ENCODE results near the gene PRKCE. TPM values are rescaled to one million over a fixed set of nuclear protein-coding genes. Genes with fewer than 3 reads are reported as not detected.

The PRKCE gene
- polyA plus RNA-seq, 1 of the 3 experiments (the other 2 are of a cell fraction): 16.3 TPM

- TF ChIP-seq IRF3 (IDR thresholded peaks at IDR 0.05; ENCODE audit: low read depth, low read length) (no peak), FOXJ3 (CRISPR knock-in tag; IDR thresholded peaks at IDR 0.05) (no peak), RCOR1 (IDR thresholded peaks at IDR 0.05; ENCODE audit: low read length) (peak; percentile 84), POLR2AphosphoS5 (IDR thresholded peaks at IDR 0.05; ENCODE audit: low read depth, low read length) (peak; percentile 92; the same call in 1 of the 2 replicates), EP300 (IDR thresholded peaks at IDR 0.05; ENCODE audit: borderline replicate concordance in 1 of 2, low read depth in 1 of 2, low read length in 1 of 2) (peak; percentile 72 to 99), MEF2A (IDR thresholded peaks at IDR 0.05; ENCODE audit: borderline replicate concordance, low read depth) (peak; percentile 42; the same call in 1 of the 2 replicates), RFX5 (IDR thresholded peaks at IDR 0.05; ENCODE audit: low read length) (no peak), TEAD4 (IDR thresholded peaks at IDR 0.05; ENCODE audit: borderline replicate concordance, insufficient read depth) (peak; percentile 98), CTCF (IDR thresholded peaks at IDR 0.05) (no peak)
These were observed 312.9 kb downstream of the PRKCE start (continued) for GRCh38 chr2:45964223-45964841.

GRCh38 chr2:45964906-45965305 is 313.4 kb downstream of the PRKCE start:
- Histone ChIP-seq H3K27ac (ENCODE audit: low read depth in 2 of 2, low read length in 1 of 2) (peak overlapping the region; percentile 72), H3K79me2 (ENCODE audit: insufficient read depth) (no peaks in the 10 kb centered on the region), H3F3A (replicated peaks; ENCODE audit: insufficient read depth) (peaks cover 26% of the 10 kb centered on the region), H3K4me3 (ENCODE audit: low read depth in 2 of 2, low read length in 1 of 2) (peak overlapping the region in 1 of 2 experiments; percentile 31; a peak in 1 of 4 replicates), H3K9ac (peak overlapping the region; percentile 2; the same call in 1 of the 2 replicates), H3K4me2 (peak overlapping the region; percentile 62), H3K9me3 (no peaks in the 10 kb centered on the region), H3K4me1 (ENCODE audit: control insufficient read depth in 1 of 2, insufficient read depth in 2 of 2, low read depth in 1 of 2, low read length in 1 of 2) (peaks cover 31 to 44% of the 10 kb centered on the region in 2 experiments), H3K27me3 (ENCODE audit: insufficient read depth) (no peaks in the 10 kb centered on the region), H2AFZ (ENCODE audit: low read depth) (no peak overlapping the region), H4K20me1 (ENCODE audit: insufficient read depth) (no peaks in the 10 kb centered on the region), H3K9me2 (no peaks in the 10 kb centered on the region), H3K36me3 (replicated peaks in 1 of 2; ENCODE audit: control insufficient read depth in 1 of 2, insufficient read depth in 2 of 2, low read length in 1 of 2) (no peaks in the 10 kb centered on the region)
- peak; percentile 46 for DNase-seq
- TF ChIP-seq MXI1 (IDR thresholded peaks at IDR 0.05; ENCODE audit: low read depth, low read length) (0 out of 2 replicates have a peak, but pooled peaks have one; percentile 26), EP300 (IDR thresholded peaks at IDR 0.05; ENCODE audit: borderline replicate concordance in 1 of 2, low read depth in 1 of 2, low read length in 1 of 2) (peak in 1 of 2 experiments; percentile 52; a peak in 2 of 4 replicates), TCF12 (IDR thresholded peaks at IDR 0.05) (peak; percentile 53; the same call in 1 of the 2 replicates), TEAD4 (IDR thresholded peaks at IDR 0.05; ENCODE audit: borderline replicate concordance, insufficient read depth) (0 out of 2 replicates have a peak, but pooled peaks have one; percentile 35), GATA2 (CRISPR knock-in tag; IDR thresholded peaks at IDR 0.05) (peak; percentile 69), RCOR1 (IDR thresholded peaks at IDR 0.05; ENCODE audit: low read length) (peak; percentile 70; the same call in 1 of the 2 replicates), ELF1 (IDR thresholded peaks at IDR 0.05) (no peak), YY1 (IDR thresholded peaks at IDR 0.05; ENCODE audit: low read depth) (no peak)
- TF ChIP-seq, protein P1, sequence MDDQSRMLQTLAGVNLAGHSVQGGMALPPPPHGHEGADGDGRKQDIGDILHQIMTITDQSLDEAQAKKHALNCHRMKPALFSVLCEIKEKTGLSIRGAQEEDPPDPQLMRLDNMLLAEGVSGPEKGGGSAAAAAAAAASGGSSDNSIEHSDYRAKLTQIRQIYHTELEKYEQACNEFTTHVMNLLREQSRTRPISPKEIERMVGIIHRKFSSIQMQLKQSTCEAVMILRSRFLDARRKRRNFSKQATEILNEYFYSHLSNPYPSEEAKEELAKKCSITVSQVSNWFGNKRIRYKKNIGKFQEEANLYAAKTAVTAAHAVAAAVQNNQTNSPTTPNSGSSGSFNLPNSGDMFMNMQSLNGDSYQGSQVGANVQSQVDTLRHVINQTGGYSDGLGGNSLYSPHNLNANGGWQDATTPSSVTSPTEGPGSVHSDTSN (IDR thresholded peaks at IDR 0.05): 0 out of 2 replicates have a peak, but pooled peaks have one; percentile 33
- ChIA-PET POLR2A (no interaction called here), CTCF (interaction anchor here (0.9 to 2.0 kb wide), 4 partner anchors 8 to 692 kb away, joined by 3 to 9 read pairs (median 3); no protein-coding TSS in a partner anchor)
- 1% methylated on average over 4 of the region's 4 CpGs for WGBS (ENCODE audit: low lambda C conversion rate)

All from SK-N-SH (cell line).